H9 (cell line): ENCODE results near the gene ARID2. TPM values are rescaled to one million over a fixed set of nuclear protein-coding genes. Genes with fewer than 3 reads are reported as not detected.
A peak's percentile ranks its signal among the peaks of the same experiment; 100 is the strongest.

ENCODE experiments used
- DNase-seq: peaks from one replicate; pipeline ENCODE4 v3.0.0-alpha.2; 2017
- H2AFZ ChIP-seq: one replicate; pipeline ENCODE4 v1.6.1; 2013; ENCODE audit warnings: mild to moderate bottlenecking, low read length, control low read depth, moderate library complexity
- H2AK5ac ChIP-seq: 2 replicates; pipeline ENCODE4 v1.6.1; 2013; ENCODE audit warnings: low read length, control low read depth, mixed read lengths; ENCODE audit not compliant: insufficient read length
- H2BK120ac ChIP-seq: one replicate; pipeline ENCODE4 v1.6.1; 2013; ENCODE audit warnings: low read depth, mild to moderate bottlenecking, low read length, control low read depth, inconsistent platforms; ENCODE audit not compliant: poor library complexity, severe bottlenecking
- H2BK12ac ChIP-seq: 2 replicates; pipeline ENCODE4 v1.6.1; 2013; ENCODE audit warnings: low read length, control low read depth, mixed read lengths, low read depth; ENCODE audit not compliant: insufficient read length
- H2BK15ac ChIP-seq: 2 replicates; pipeline ENCODE4 v1.6.1; 2013; ENCODE audit warnings: low read depth, low read length, control low read depth
- H2BK20ac ChIP-seq: one replicate; pipeline ENCODE4 v1.6.1; 2013; ENCODE audit warnings: low read depth, mild to moderate bottlenecking, low read length, control low read depth, inconsistent platforms; ENCODE audit not compliant: poor library complexity, severe bottlenecking
- H2BK5ac ChIP-seq: 2 replicates; pipeline ENCODE4 v1.6.1; 2013; ENCODE audit warnings: low read length, control low read depth, mixed read lengths; ENCODE audit not compliant: insufficient read length
- H3K14ac ChIP-seq: 2 replicates; pipeline ENCODE4 v1.6.1; 2013; ENCODE audit warnings: low read length, control low read depth; ENCODE audit not compliant: insufficient read depth
- H3K18ac ChIP-seq: 2 replicates; pipeline ENCODE4 v1.6.1; 2013; ENCODE audit warnings: low read depth, mild to moderate bottlenecking, mixed read lengths, low read length, control low read depth; ENCODE audit not compliant: insufficient read length
- H3K23ac ChIP-seq: 2 replicates; pipeline ENCODE4 v1.6.1; 2013; ENCODE audit warnings: low read length, control low read depth, mixed read lengths, low read depth; ENCODE audit not compliant: insufficient read length
- H3K23me2 ChIP-seq: 2 replicates; pipeline ENCODE4 v1.6.1; 2013; ENCODE audit warnings: low read depth, mild to moderate bottlenecking, mixed read lengths, low read length, control low read depth; ENCODE audit not compliant: insufficient read length, poor library complexity, severe bottlenecking
- H3K27ac ChIP-seq: 2 replicates; pipeline ENCODE4 v1.5.1; 2013; ENCODE audit warnings: low read length, control low read depth, mixed read lengths, low read depth; ENCODE audit not compliant: insufficient read length
- H3K27me3 ChIP-seq: 2 replicates; pipeline ENCODE4 v1.6.1; 2013; ENCODE audit warnings: low read length, control low read depth, inconsistent platforms; ENCODE audit not compliant: insufficient read depth
- H3K4ac ChIP-seq: 2 replicates; pipeline ENCODE4 v1.6.1; 2013; ENCODE audit warnings: low read depth, mild to moderate bottlenecking, control low read depth, inconsistent platforms, low read length, moderate library complexity
- H3K4me1 ChIP-seq: 2 replicates; pipeline ENCODE4 v1.6.1; 2013; ENCODE audit warnings: low read length, control low read depth, inconsistent platforms; ENCODE audit not compliant: insufficient read depth
- H3K4me2 ChIP-seq: 2 replicates; pipeline ENCODE4 v1.6.1; 2013; ENCODE audit warnings: low read length, control low read depth, mixed read lengths; ENCODE audit not compliant: insufficient read length, insufficient read depth
- H3K56ac ChIP-seq: 2 replicates; pipeline ENCODE4 v1.6.1; 2013; ENCODE audit warnings: low read depth, mild to moderate bottlenecking, mixed read lengths, low read length, control low read depth; ENCODE audit not compliant: insufficient read length
- H3K79me1 ChIP-seq: 2 replicates; pipeline ENCODE4 v1.6.1; 2013; ENCODE audit warnings: low read depth, mild to moderate bottlenecking, moderate library complexity, low read length, control low read depth, inconsistent platforms; ENCODE audit not compliant: insufficient read depth, poor library complexity, severe bottlenecking
- H3K79me2 ChIP-seq: 2 replicates; pipeline ENCODE4 v1.6.1; 2013; ENCODE audit warnings: low read length, control low read depth, inconsistent platforms; ENCODE audit not compliant: insufficient read depth
- H3K9ac ChIP-seq: 2 replicates; pipeline ENCODE4 v1.6.1; 2013; ENCODE audit warnings: low read length, control low read depth, mixed read lengths; ENCODE audit not compliant: insufficient read length; ENCODE audit errors: extremely low read depth
- H3K9me3 ChIP-seq: one replicate; pipeline ENCODE4 v1.6.1; 2013; ENCODE audit warnings: low read depth, low read length, inconsistent platforms; ENCODE audit not compliant: control insufficient read depth
- H3T11ph ChIP-seq: one replicate; pipeline ENCODE4 v1.6.1; 2013; ENCODE audit warnings: mild to moderate bottlenecking, low read length, control low read depth, inconsistent platforms
- H4K20me1 ChIP-seq: one replicate; pipeline ENCODE4 v1.6.1; 2013; ENCODE audit not compliant: control insufficient read depth, insufficient read length, insufficient read depth
- H4K5ac ChIP-seq: 2 replicates; pipeline ENCODE4 v1.6.1; 2013; ENCODE audit warnings: low read depth, mild to moderate bottlenecking, mixed read lengths, low read length, control low read depth; ENCODE audit not compliant: insufficient read length
- H4K8ac ChIP-seq: replicated peaks from 2 replicates; pipeline ENCODE4 v1.6.1; 2013; ENCODE audit warnings: low read length, control low read depth, mixed read lengths, low read depth; ENCODE audit not compliant: insufficient read length
- H4K91ac ChIP-seq: 2 replicates; pipeline ENCODE4 v1.6.1; 2013; ENCODE audit warnings: low read depth, mild to moderate bottlenecking, moderate library complexity, mixed read lengths, low read length, control low read depth; ENCODE audit not compliant: insufficient read length
- H3K27ac Mint-ChIP-seq, 3 experiments: 2 replicates in 2 of 3; 3 replicates in 1 of 3; pipeline ENCODE4 v1.8.0; 2020 to 2021; ENCODE audit warnings: mixed read lengths in 3 of 3, mild to moderate bottlenecking in 1 of 3, moderate library complexity in 1 of 3
- H3K27me3 Mint-ChIP-seq: 2 replicates; pipeline ENCODE4 v1.8.0; 2021; ENCODE audit warnings: low read depth, mild to moderate bottlenecking, moderate library complexity, mixed read lengths
- H3K36me3 Mint-ChIP-seq, 3 experiments: 2 replicates in 2 of 3; 3 replicates in 1 of 3; pipeline ENCODE4 v1.8.0; 2020 to 2021; ENCODE audit warnings: low read depth in 3 of 3, mixed read lengths in 3 of 3; ENCODE audit not compliant: insufficient read depth in 1 of 3
- H3K4me1 Mint-ChIP-seq, 2 experiments: 2 replicates each; pipeline ENCODE4 v1.8.0; 2020; ENCODE audit warnings: mixed read lengths in 2 of 2
- H3K4me3 Mint-ChIP-seq, 2 experiments: 2 replicates in 1 of 2; 3 replicates in 1 of 2; pipeline ENCODE4 v1.8.0; 2020 to 2021; ENCODE audit warnings: mild to moderate bottlenecking in 2 of 2, mixed read lengths in 2 of 2, moderate library complexity in 1 of 2
- H3K9me3 Mint-ChIP-seq, 2 experiments: 2 replicates in 1 of 2; 3 replicates in 1 of 2; pipeline ENCODE4 v1.8.0; 2020; ENCODE audit warnings: mild to moderate bottlenecking in 2 of 2, mixed read lengths in 2 of 2, moderate library complexity in 1 of 2
- WGBS: extraction: QIAGEN DNeasy Blood & Tissue Kit; methylation state at CpG from one replicate; pipeline ENCODE4 v1.1.7; 2013; ENCODE audit warnings: missing lambda C conversion rate, low lambda C conversion rate, mixed read lengths; ENCODE audit not compliant: insufficient read length; ENCODE audit errors: extremely low coverage; 5-methylcytosine and 5-hydroxymethylcytosine counted together
- total RNA-seq: library from RNA; stranded (reverse); gene quantifications from 2 replicates; pipeline ENCODE4 v1.2.1, GENCODE V29; 2021
- TF ChIP-seq, protein P1 (sequence below): fragments of 200-600 bp; sonication (generic); conservative IDR thresholded peaks from 3 replicates; pipeline ENCODE4 v1.8.0; 2021; ENCODE audit warnings: antibody characterized with exemption, mild to moderate bottlenecking

Gene ARID2
- total RNA-seq, 1 experiment from 2014 or later, result 63.8 TPM

GRCh38 chr12:45887544-45887943 lies 158.0 kb downstream of the ARID2 start:
- H2AK5ac ChIP-seq, result no peak overlapping the region
- H3K27ac ChIP-seq, result no peak overlapping the region
- no peaks in the 10 kb centered on the region for H4K20me1 ChIP-seq
- H3K23me2 ChIP-seq, result no peaks in the 10 kb centered on the region
- TF ChIP-seq, protein P1, sequence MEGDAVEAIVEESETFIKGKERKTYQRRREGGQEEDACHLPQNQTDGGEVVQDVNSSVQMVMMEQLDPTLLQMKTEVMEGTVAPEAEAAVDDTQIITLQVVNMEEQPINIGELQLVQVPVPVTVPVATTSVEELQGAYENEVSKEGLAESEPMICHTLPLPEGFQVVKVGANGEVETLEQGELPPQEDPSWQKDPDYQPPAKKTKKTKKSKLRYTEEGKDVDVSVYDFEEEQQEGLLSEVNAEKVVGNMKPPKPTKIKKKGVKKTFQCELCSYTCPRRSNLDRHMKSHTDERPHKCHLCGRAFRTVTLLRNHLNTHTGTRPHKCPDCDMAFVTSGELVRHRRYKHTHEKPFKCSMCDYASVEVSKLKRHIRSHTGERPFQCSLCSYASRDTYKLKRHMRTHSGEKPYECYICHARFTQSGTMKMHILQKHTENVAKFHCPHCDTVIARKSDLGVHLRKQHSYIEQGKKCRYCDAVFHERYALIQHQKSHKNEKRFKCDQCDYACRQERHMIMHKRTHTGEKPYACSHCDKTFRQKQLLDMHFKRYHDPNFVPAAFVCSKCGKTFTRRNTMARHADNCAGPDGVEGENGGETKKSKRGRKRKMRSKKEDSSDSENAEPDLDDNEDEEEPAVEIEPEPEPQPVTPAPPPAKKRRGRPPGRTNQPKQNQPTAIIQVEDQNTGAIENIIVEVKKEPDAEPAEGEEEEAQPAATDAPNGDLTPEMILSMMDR, result no peak
- H3K23ac ChIP-seq, result no peak overlapping the region
- peak; percentile 69 for DNase-seq
- no peak overlapping the region for H2BK20ac ChIP-seq
- no peak overlapping the region for H2AFZ ChIP-seq
- no CpG with 5 or more reads among the region's 5 CpGs for WGBS
- H2BK12ac ChIP-seq, result no peak overlapping the region
- Mint-ChIP-seq H3K4me3 (no peak overlapping the region), H3K27ac (peak overlapping the region in 2 of 3 experiments; percentile 2 to 37; a peak in 3 of 7 replicates), H3K4me1 (peaks cover 7 to 17% of the 10 kb centered on the region in 2 experiments), H3K9me3 (peaks cover 4 to 12% of the 10 kb centered on the region in 2 experiments; a peak in 3 of 5 replicates), H3K36me3 (peaks cover 25 to 37% (median 30%) of the 10 kb centered on the region in 3 experiments), H3K27me3 (no peaks in the 10 kb centered on the region)
- H4K5ac ChIP-seq, result no peak overlapping the region
- H3K79me2 ChIP-seq, result no peaks in the 10 kb centered on the region
- H3K4me2 ChIP-seq, result no peak overlapping the region
- H3K79me1 ChIP-seq, result no peaks in the 10 kb centered on the region
- no peak overlapping the region for H2BK120ac ChIP-seq
- H3K14ac ChIP-seq, result no peak overlapping the region
- no peak overlapping the region for H3K4ac ChIP-seq
- no peak overlapping the region for H4K91ac ChIP-seq
- H3K4me1 ChIP-seq, result no peaks in the 10 kb centered on the region; the same call in 1 of the 2 replicates
- H4K8ac ChIP-seq, result no peak overlapping the region
- H3K18ac ChIP-seq, result no peak overlapping the region
- no peaks in the 10 kb centered on the region for H3K27me3 ChIP-seq
- H3K9ac ChIP-seq, result no peak overlapping the region
- H3K9me3 ChIP-seq, result no peaks in the 10 kb centered on the region
- H3K56ac ChIP-seq, result no peak overlapping the region
- no peak overlapping the region for H3T11ph ChIP-seq
- no peak overlapping the region for H2BK15ac ChIP-seq
- H2BK5ac ChIP-seq, result no peak overlapping the region
